Activated CD4-positive, alpha-beta T cell treated with anti-CD3 and anti-CD28 coated beads, Interleukin-2, amount 50 U/mL, for 16 hours (primary cell): Measurements from ENCODE around the gene SPEN.
A peak's percentile ranks its signal among the peaks of the same experiment; 100 is the strongest.
"Not testable (repeated sequence)": the region's sequence is repeated elsewhere in the genome, so short reads cannot be mapped to it uniquely, and the experiment has no call there.

Experiments used
- DNase-seq: peaks from one replicate; pipeline ENCODE4 v3.0.0-alpha.2; 2020

SPEN gene

GRCh38 chr1:15835205-15835740 is 12.2 kb upstream of the SPEN start:
- DNase-seq, result no peak

GRCh38 chr1:15835741-15836510 is 11.6 kb upstream of the SPEN start:
- peak; percentile 100 for DNase-seq

GRCh38 chr1:15836511-15836771 is 11.1 kb upstream of the SPEN start:
- not testable (repeated sequence) for DNase-seq

- DNase-seq, result peak; percentile 47
Observed at GRCh38 chr1:15836772-15837669, 10.5 kb upstream of the SPEN start.

GRCh38 chr1:15837931-15838330 is 9.6 kb upstream of the SPEN start:
- DNase-seq, result no peak

DNA sequence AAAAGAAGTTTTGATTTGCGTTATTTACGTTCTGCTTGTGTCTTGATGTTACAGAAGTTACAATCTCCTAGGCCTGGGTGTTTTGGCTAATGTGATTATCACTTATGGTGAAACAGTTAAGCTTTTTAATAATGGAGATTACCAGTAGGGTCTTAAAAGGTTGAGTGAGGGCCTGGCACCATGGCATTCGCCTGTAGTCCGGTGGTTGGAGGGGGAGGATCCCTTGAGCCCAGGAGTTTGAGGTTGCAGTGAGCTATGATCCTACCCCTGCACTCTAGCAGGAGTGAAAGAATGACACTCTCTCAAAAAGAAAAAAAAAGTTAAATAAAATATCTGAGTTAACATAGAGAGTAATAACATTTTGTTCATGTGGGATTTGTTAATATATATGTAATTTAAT is 8.8 kb upstream of the SPEN start:
- DNase-seq, result no peak

DNA sequence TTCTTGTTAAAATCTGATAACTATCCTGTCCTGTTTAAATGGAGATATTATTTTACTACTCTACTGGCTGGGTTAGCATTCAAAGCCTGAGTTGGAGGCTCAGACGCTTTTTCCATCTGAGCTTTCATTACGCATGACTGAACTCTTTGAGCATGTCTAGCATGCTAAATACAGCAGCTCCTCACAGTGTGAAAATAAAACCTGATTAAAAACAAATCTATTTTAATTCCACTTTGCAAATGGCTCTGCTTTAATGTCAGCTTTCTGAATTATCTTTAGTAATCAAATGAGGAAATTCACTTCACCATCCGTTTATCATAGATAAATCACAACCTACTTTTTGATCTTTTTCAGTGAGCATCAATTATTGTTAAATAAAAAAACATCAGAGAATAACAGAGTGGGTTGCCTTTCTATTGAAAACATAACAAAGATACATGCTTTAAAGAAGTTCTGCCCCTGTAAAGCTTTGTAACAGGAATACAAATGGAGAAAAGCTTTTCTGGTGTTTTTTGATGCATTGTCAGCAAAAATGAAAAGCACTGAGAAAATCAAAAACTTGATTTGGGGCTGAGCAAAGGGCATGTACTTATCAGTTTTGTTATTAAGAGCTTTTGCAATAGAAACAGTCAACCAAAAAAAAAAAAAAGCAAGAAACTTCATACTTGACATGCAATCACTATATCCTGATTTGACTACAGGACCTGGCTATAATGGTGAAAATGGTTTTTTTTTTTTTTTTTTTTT is 3.5 kb upstream of the SPEN start:
- DNase-seq, result no peak

DNA sequence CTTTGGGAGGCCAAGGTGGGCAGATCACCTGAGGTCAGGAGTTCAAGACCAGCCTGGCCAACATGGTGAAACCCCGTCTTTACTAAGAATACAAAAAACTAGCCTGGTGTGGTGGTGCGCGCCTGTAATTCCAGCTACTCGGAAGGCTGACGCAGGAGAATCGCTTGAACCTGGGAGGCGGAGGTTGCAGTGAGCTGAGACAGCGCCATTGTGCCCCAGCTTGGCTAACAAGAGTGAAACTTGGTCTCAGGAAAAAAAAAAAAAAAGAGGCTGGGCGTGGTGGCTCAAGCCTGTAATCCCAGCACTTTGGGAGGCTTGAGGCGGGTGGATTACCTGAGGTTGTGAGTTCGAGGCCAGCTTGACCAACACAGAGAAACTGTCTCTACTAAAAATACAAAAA is 1.5 kb upstream of the SPEN start:
- not testable (repeated sequence) for DNase-seq

DNA sequence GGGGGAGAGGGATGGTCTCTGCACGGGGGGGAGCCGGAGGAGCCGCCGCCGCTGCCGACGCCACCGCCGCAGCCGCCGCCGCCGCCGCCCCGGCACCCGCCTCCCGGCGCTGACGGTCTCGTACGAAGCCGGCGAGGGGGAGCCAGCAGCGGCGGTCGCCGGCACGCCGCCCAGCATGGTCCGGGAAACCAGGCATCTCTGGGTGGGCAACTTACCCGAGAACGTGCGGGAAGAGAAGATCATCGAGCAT is 311 bp downstream of the SPEN start:
- no peak for DNase-seq

DNA sequence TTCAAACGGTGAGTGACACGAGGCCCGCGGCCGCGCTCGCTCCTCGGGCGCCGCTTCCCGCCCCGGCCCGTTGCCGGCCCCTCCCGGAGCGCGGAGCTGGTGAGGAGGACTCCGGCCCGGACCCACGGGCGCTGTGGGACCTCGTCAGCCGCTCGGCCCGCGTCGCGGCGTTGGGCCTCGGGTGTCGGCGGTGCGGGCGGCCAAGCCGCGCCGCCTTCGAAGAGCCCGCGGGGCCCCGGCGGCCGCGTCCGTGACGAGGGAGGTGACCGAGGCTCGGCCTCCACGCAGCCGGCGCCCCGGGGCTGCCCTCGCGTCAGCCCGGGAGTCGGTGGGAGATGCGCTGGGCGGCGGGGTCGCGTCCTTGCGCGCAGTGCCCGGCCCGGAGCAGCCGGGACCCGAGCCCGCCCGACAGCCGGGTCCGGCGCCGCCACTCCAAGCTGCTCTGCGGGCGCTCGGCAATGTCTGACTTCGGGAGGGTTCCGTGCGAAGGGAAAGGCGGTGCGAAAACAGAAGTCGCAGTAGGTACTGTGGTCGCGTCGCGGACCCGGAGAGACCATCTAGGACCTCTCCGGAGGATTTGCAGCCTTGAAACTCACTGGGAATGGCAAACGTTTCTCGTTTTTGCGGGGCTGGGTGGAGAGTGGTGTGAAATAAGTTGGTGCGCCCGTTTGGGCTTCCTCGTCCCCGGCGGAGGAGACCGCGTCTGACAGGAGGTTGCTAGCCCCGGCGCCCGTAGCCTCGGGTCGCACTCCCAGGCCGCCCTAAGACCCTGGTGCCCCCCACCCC is 829 bp downstream of the SPEN start:
- no peak for DNase-seq

DNA sequence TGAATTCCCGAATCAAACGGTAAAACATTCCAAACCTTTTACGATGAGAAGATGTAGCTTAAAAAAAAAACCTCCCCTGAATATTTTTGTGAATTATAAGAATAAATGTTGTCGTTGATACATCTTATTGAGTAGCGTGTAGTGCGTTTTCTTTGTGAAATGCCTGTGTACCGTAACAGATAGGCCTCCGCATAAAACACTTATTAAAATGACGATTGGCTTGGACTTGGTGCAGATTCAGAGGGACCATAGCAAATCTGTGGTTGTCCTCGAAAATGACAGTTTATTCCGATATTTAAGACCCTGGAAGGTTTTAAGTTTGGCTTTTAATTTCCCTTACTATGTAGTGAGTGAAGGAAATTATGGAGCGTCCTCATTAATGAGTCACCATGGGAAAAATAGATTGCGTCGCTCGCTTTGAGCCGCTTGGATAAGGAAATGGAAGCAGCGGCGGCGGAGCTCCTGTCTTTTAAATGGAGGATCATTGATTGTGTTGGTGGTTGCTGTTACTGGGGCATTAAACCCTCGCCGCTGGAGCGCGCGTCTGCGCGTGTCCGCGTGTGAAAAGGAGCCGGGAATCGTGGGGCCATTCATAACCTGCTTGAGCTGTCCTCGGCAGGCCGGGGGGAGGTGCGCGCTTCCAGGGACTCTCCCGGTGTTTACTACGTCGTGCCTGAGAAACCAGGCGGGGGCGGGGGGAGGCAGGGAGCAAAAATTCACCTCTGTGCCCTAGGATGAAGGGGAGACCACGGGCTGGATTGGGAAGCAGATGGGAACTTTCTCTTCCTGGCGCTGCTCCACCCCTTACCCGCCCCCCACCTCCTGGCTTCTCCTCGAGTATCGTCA is 1.6 kb downstream of the SPEN start:
- DNase-seq, result peak; percentile 75

DNA sequence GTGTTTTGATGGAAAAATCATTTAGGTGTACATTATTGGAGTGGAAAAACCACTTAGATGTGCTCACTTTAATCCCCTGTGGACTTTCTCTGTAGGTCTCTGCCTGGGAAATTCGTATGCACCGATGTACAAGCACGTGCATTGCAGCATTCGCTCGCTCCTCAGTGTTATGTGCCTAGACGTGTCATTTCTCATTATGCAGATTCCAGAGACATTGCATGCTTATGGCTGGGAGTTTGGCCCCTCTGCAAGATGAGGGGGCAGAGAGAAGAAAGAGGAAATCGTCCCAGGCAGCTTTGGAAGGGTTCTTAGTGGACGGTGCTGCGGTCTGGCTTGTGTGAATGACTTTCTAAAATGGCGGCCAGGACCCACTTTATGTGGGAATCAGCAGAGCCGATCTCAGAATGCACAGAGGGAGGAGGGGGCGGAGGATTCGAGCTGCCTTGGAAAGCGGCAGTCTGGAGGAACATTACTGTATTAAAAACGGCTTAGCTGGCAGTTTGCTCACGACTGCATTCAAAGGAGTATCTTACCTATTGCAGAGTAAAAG is 2.3 kb downstream of the SPEN start:
- peak; percentile 39 for DNase-seq

DNA sequence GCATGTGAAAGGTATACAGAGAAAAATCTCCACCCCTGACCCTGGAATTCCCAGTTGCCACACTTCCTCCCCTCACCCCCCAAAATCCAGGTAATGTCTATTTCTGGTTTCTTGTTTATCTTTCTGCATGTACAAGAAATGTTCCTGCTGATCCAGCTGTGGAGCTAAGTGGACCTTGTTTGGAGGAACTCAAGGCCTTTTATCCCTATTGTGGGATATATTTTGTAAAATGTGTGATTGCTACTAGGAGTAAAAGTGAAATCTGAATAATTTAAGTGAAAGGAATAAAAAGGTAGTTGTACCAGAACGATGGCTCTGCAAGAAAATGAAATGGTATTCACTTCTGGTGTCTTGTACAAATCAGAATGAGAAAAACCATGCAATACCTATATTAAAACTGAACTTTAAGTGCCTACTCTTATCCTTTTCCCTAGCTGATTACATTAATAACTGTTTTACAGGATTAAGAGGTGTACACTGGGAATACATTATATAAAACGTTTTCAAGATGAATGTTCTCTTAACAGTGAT is 3.0 kb downstream of the SPEN start:
- no peak for DNase-seq

DNA sequence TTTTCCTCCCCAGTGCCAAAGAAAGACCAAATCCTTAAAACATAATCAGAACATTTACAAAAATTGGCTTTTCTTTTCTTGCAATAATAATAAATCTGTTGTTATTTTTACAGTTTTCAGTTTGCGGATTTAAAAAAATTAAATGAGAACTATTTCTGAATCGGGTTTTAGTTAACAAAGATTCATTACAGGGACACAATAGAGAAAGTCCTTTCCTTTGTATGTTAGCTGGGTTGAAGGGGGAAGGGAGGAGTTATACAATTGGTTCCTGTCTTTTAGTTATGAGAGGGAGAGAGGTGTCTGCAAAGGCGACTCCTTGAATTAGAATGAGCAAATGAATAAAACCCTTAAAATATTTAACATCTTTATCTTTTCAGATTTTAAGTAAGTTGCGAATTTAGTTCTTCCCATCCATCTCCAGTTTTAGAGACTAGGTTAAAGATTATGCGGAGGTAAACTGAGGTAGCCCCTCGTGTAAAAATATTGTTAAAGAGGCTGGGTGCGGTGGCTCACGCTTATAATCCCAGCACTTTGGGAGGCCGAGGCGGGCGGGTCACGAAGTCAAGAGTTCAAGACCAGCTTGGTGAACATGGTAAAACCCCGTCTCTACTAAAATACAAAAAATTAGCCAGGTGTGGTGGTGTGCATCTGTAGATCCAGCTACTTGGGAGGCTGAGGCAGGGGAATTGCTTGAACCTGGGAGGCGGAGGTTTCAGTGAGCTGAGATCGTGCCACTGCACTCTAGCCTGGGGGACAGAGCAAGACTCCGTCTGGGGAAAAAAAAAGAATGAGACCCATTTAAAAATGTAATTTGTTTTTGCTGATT is 3.9 kb downstream of the SPEN start:
- no peak for DNase-seq

DNA sequence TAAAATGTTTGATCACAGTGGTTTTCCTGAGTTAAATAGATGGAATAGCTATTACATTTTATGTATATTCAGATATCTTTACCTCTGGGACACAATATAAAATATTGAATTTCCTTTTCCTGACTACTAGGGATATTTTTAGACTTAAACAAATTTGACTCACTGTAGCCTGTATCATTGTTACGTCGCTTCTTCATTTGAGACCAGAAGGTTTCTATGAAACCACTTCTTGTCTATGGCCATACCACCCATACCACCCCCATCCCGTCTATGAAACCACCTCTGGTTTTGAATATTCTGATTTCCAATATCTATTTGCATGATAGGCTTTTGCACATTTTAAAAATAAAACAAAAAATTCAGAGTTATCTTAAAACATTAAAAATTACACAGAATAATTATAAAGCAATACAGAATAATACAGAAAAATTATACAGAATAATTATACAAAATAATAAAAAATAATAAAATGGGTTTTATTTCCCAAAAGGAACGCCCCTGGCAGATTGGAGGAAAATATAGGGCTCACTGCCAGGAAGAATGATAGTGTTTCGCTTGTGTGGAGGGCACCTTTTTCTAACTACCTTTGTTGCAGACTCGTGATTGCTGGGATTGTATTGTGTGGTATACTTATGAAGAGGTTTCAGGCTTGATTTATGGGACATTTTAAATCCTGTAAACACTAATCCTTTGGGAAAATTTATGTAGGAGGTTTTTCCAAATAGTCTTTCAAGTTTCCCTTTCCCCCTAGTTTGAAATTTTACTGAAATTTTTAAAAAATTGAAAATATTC is 4.7 kb downstream of the SPEN start:
- no peak for DNase-seq

DNA sequence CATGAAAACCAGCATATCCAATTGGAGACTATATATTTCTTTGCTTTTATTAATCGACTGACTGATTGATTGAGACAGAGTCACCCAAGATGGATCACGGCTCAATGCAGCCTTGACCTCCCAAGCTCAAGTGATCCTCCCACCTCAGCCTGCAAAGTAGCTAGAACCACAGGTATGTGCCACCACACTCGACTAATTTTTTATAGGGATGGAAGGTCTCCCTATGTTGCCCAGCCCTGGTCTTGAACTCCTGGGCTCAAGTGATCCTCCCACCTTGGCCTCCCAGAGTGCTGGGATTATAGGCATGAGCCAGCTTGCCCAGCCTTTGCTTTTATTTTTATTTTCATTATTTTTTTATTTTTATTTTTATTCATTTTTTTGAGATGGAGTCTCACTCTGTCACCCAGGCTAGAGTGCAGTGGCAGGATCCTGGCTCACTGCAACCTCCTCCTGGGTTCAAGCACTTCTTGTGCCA is 5.4 kb downstream of the SPEN start:
- no peak for DNase-seq

DNA sequence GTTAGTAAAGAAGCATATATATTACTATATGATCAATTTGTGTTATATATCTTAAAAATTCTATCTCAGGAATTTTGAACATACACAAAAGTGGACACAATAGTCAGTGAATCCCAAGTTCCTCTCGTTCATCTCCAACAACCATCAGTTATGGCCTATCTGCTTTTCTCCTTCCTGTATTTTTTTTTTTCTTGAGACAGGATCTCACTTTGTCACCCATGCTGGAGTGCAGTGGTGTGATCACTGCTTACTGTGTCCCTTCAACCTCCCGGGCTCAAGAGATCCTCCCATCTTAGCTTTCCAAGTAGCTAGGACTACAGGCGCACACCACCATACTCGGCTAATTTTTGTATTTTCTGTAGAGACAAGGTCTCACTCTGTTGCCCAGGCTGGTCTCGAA is 9.4 kb downstream of the SPEN start:
- DNase-seq, result no peak

DNA sequence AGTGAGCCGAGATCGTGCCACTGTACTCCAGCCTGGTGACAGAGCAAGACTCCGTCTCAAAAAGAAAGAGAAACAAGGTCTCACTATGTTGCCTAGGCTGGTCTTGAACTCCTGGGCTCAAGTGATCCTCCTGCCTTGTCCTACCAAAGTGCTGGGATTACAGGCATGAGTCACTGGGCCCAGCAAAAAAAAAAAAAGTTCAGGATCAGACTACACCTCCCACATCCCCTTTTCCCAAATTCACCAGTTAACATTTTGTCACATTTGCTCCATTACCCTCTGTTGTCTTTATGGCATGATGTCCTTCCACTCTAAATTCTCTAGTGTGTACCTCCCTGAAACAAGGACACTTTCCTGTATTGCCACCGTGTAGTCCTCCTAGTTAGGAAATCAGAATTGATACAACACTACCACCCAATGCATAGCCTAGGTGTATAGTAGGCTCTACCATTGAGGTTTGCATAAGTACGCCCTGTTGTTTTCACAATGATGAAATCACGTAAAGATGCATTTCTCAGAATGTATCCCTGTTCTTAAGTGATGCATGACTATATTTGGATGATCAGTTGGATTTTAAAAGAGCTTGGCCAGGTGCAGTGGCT is 10.7 kb downstream of the SPEN start:
- no peak for DNase-seq
